GM21526 (cell line): ENCODE data around the gene NOXA1.

Experiments
- ATAC-seq: cut with Tn5 transposase; IDR thresholded peaks from one replicate; pipeline ENCODE4 v1.9.1; 2021; ENCODE audit warnings: moderate library complexity; ENCODE audit not compliant: unreplicated experiment, low FRiP score

Gene NOXA1

DNA sequence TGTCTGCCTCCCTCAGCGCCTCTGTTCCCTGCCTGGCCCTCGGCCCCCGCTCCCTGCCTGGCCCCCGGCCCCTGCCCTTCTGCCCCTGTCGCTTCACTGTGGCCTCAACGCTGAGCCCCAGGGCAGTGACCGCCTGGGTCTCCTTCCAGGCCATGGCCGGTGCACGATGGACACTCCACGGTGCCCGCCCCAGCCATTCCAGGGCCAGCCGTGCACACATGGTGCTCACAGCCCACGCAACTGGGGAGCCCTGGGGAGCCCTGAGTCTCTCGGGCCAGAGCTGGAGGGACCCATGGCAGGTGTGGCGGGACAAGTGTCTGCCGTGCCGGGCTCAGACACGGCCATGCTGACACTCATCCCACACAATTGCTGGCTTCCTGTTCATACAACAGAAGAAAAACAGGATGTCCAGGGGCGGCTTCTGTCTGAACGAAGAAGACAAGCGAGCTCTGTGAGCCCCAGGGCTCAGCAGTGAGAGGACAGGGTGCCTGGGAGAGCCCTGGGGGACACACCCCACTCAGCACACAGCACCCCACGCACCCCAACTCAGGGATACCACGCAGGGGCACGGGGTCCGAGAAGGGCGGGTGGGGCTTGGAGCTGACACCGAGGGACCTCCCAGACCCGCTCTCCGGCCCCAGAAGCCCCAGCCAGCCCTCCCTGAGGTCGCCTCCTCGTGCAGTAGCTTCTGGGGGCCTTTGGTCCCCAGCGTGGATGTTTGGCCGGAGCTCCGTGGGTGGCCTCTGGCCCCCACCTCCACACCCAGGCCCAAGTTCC, 35.9 kb upstream of the NOXA1 start:
- no peak for ATAC-seq

DNA sequence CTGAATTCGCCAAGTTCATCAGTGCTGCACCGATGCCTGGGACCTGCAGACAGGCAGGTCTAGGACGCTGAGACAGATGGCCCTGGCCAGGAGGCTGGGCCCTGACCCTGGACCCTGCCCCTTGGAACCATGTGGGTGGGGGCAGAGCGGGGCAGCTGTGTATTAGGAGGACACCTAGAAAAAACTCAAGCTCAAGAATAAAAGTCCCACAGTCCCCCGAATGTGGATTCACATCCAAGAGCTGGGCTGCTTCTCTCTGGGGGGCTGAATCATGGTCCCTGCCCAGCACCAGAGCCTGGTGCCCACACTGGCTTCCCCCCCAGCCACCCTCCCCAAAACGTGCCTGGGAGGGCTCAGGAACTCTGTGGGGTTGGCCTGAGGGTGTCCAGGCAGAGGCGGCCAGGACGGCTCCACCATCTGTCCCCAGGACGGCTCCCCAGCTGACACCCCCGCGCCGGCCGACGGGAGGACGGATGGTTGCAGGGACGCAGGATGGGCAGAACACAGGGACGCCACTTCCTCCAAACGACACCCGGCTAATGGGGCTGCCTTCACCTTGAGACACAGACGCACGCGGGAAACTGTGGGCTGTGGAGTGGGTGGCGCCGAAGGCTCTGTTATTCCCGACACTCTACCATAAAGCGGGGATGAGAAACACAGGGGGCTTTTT, 35.2 kb upstream of the NOXA1 start:
- ATAC-seq, result no peak

DNA sequence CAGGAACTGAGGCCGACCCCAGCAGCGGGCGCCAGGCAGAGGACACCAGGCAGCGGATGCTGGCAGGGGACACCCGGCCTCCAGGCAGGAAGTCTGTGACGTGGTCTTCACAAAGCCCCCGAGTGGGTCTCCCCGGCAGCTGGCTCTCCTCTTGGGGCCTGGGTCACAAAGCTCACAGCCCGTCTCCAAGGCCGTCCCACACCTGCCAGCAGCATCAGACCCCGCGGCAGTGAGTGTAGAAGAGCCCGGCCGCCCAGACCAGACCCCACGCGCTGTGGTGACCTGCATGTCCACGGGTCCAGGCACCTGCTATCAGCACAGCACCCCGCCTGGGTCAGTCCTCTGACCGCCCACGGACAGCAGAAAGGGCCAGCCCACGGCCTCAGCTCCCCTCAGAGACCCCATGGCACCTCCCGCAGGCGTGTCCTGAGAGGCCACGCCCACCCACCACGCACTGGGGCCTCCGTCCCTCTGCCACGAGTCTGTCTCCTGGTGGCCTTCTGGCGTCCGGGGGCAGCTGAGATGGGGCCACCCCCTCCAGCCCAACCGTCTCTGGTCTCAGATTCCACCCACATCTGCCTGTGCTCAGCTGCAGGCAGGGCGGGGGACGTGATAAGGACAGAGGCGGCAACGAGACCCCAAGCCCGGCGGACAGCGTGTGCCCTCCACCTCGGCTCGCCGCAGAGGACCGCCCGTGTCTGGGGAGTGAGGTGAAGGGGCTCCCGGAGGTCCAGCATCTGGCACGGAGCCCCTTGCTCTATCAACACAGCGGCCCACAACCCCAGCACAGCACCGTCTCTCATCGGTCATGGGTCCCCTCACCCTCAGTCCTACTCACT, 34.4 kb upstream of the NOXA1 start:
- ATAC-seq, result no peak

DNA sequence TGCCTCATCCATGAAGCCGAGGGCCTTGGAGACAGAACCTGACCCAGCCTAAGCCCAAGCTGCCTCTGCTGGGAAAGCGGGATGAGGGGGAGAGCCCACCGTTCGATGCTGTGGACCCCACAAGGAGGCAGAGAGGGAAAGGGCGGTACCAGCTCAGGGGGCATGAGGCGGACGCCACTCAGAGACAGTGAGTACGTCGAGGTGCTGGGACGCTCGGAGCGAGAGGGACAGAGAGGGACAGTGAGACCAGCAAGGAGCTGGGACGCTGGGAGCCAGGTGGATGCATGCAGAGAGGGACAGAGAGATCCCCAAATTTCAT, 33.8 kb upstream of the NOXA1 start:
- ATAC-seq, result no peak

DNA sequence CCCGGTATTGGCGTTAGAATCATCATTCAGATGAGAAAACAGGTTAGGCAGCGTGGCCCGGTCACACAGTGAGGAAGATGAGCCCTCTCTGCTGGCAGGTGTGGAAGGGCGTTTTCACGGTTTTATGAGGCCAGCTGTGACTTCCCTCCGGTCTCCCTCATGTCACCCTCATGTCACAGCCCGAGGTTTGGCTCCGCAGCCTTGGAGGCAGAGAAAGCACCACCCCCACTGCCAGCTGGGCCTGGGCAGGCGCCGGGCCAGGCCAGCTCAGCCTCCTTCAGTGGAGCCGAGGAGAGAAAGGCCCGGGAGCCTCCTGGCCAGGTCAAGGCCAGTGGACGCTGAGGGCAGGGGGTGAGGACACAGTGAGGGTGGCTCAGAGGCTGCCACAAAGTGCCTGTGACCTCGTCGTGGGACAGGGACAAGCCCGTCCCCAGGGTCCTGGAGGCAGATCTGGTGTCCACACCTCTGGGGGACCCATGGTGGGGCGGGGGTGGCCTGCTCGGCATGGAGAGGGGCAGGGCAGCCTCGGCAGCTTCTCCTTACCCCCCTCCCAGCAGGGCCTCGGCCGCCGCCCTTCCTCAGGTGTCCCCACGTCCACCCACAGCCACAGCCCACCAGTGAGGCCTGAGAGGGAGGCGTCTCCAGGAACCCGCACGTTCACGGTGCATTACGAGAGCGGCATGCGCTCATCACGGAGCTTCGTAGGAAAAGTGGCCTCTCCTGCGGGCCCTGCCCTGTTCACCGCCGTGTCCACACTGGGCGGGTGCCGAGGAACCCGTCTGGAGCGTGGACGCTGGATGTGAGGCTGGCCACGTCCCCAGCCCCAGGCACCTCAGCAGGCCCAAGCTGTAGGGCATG, 32.4 kb upstream of the NOXA1 start:
- no peak for ATAC-seq

DNA sequence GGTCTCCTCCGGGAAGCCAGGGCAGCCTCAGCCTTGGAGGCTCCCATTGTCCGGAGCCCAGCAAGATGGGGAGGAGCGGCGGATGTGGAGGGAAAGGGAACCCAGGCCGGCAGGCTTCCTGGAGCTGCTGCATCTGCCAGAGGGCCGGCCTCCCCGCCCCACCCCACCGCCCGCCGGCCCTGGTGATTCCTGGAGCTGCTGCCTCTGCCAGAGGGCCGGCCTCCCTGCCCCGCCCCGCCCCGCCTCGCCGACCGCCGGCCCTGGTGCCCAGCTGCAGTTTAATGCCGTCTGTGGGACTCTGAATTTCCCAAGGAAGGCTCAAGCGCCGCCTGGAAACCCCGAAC, 31.8 kb upstream of the NOXA1 start:
- ATAC-seq, result no peak

DNA sequence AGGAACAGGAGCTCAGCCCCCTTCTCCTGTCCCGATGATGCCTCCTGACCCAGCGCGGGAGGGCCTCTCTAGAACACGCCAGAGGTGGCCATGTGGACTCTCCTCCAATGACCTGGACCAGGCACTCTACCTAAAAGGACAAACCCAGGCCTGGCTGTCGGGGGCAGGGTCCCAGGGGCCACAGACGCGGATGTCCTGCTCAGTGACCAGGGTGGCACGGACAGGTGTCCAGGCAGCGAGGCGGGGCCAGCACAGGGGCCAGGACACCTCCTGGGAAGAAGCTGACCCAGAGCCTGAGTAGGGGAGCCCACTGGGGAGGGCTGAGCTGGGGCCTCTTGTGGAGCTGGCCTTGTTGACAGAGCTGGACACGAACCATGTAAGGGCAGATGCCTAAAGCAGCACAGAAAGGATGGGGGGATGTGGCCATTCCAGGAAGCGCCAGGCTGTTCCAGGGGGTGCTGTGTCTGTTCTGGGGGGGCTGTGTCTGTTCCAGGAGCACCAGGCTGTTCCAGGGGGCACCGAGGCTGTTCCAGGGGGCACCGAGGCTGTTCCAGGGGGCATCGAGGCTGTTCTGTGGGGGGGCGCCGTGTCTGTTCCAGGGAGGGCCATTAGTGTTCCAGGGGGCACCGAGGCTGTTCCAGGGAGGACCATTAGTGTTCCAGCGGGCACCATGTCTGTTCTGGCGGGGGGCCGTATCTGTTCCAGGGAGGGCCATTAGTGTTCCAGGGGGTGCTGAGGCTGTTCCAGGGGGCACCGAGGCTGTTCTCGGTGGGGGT, 30.8 kb upstream of the NOXA1 start:
- ATAC-seq, result no peak

DNA sequence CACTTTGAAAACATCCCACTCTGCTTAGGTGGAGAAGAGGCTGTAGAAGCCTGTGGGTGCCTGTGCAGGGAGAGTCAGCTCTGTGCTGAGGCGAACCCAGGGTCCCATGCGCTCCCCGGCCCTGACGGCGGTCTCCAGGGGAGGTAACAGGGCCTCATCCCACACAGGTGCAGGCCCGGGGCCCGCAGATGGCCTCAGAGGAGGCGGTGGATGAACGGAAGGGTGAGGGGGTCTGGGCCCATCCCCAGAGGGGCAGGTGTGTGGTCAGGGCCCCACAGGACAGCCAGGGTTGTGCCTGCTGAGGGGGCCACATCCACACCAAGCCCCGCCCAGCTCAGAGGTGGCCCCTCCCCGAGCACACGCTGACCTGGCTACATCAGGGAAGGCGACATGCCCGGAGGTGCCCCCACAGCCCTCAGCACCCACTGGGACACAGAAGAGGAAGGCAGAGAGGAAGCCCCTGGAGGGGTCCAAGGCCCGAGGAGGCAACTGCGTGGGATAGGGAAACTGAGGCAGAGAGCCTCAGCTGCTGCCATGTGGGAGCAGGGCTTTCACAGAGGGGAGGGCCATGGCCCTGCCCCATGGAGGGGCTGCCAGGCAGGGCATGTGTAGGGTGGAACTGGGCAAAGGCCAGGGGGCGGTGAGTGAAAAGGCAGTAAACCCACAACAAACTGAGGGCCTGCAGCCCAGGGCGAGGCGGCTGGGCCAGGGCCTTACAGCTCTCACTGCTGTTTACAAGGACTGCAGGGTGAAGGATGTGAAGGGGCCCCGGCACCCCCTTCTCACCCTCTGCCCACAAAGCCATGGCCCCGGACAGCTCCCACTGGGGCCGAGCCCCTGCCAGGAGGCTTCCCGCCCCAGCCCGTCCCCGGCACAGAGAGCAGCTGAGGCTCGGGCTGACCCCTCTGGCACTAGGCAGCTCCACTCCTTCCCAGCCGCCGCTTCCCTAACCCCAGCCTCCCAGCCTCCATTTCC, 29.7 kb upstream of the NOXA1 start:
- no peak for ATAC-seq

DNA sequence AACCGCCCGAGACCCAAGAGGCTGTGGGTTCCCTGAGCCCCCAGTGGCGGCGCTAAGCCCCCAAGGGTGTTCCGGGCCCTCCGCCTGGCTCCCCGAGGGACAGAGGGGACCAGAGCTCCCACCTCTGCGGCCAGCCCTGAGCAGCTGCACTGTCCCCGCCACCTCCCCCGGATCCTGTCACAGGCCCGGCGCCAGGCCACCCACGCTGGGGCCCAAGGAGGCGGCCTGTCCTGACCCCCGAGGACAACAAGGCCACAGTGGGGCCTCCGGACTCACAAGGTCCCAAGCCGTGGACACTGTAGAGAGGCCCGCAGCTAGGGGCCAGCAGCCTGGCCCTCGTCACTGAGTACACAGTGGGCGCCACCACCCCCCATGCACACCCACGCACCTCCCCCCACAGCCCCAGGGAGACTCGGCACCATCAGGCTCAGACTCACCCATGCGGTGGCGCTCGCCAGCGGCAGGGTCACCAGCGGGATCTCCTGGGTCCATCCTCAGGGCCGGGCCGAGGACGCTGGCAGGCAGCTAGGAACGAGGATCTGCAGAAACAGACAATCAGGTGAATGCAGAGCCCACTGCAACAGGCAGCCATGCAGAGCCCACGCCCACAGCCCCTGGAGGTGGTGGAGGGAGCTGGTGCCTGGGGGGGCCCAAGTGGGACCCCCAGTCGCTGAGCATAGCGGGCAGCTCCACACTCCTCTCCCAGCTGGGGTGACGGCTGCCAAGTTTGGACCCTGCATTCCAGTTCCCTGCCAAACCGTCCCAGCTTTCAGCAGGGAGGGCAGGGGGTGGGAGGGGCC, 28.1 kb upstream of the NOXA1 start:
- no peak for ATAC-seq

DNA sequence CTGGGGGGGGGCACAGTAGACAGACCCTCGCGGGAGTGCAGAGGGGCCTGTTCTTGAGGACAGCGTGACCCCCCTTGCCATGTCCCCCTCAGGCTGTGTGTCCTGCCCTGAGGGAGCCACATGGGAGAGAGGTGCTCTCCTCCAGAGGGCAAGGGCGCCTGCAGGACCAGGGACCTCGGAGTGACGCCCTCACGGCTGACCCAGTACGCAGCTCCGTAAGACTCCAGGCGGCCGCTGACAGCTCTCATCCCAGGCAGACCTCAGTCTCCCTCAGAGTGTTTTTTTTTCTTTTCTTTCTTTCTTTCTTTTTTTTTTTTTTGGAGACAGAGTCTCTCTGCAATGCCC, 27.6 kb upstream of the NOXA1 start:
- ATAC-seq, result no peak

DNA sequence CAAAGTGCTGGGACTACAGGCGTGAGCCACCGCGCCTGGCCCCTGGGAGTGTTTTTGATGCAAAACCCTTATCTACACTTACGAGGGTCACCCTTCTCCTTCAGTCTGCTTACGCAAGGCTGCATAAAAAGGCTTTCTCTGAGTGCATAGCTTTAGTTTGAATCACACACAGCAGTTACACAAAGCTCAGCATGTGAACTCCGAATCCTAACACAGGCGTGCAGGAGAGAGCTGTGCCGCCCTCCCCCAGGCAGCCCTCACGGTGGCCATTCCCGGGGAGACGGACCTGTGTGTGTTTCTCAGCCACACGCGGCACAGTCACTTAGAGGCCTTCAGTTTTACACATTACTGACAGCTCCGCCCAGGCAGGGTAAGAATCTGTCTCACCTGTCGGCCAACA, 27.0 kb upstream of the NOXA1 start:
- no peak for ATAC-seq

DNA sequence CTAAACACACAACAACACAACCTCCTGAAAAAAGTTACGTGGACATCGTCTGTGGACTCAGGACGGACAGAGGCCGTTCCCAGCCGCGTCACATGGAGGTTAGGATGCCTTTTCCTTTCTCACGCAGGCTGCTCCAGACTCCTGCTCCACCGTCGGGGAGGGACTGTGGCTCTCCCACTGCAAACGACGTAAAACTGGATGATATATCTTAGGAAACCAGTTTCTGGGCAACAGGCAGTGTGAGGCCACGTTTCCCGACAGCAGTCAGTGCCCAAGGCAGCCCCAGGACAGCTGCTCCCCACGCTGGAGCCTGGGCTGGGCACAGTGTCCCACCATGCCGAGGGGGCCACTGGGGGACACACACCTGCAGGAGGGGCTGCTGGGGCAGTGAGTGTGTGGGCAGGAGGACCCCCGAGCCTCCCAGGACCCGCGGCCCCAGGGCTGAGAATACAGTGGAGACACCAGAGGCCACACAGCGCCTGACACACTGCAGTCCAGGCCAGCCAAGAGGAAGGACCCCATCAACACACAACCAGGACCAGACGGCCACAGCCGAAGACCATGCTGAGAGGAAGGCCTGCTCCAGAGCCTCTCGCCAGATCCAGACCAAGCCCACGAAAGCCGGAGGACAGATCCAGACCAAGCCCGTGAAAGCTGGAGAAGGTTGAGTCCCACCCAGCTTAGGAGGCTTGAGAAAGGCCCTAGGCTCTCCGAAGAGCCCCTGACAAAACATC, 26.4 kb upstream of the NOXA1 start:
- ATAC-seq, result no peak

DNA sequence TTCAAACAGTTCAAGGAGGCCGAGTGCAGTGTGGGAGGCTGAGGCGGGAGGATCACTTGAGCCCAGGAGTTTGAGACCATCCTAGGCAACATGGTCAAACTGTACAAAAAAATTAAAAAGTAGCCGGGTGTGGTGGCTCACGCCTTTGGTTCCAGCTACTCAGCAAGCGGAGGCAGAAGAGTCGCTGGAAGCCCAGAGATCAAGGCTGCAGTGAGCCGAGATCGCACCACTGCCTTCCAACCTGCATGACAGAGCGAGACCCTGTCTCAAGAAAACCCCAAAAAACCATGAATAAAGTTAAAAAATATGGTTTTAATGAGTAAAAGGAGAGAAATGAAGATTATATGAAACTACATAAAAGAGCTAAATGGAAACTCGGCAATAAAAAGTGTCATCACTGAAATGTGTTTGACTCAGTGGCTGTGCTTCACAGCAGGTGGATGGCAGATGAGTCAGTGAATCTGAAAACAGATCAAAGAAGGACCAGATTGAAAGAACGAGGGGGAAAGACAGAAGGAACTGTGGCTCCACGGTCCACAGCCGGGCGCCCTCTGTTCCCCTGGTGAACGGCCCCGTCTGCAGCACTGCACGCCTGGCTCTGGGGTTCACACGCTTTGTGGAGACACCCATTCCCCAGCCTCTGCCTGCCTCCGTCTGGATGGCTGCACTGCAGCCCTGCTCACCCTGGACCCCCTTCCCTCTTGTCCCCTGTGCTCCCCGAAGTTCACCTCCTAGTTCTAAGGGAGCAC, 25.3 kb upstream of the NOXA1 start:
- ATAC-seq, result no peak

DNA sequence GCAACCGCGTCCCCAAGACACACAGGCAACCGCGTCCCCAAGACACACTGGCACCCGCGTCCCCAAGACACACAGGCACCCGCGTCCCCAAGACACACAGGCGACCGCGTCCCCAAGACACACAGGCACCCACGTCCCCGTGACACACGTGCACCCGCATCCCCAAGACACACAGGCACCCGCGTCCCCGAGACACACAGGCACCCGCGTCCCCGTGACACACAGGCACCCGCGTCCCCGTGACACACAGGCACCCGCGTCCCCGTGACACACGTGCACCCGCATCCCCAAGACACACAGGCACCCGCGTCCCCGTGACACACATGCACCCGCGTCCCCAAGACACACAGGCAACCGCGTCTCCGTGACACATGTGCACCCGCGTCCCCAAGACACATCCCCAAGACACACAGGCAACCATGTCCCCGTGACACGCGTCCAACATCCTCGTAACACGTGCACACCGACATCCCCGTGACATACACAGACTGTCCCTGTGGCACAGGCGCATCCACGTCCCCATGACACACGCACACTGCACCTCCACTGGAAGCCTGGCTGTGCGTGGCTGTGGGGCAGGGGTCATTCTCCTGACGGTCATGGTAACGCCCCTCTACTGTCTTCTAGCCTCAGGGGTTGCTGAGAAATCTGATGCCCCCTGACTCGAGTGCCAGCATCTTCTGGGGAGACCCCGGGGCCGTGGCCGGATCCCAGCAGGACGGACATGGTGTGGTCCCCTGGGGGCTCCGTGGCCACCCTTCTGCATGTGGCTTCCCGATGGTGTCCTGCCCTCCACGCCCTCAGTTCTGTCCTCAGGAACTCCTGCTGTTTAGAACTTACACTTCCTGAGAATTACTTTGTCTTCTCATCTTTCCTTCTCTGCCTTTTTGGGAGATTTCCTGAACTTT, 24.4 kb upstream of the NOXA1 start:
- no peak for ATAC-seq

DNA sequence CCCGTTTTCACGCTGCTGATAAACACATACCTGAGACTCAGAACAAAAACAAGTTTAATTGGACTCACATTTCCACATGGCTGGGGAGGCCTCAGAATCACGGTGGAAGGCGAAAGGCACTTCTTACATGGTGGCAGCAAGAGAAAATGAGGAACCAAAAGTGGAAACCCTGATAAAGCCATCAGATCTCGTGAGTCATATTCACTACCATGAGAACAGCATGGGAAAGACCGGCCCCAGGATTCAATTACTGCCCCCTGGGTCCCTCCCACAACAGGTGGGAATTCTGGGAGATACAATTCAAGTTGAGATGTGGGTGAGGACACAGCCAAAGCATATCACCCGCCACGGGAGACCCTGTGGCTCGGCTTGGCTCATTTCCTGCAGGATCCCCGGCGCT, 20.4 kb upstream of the NOXA1 start:
- no peak for ATAC-seq

DNA sequence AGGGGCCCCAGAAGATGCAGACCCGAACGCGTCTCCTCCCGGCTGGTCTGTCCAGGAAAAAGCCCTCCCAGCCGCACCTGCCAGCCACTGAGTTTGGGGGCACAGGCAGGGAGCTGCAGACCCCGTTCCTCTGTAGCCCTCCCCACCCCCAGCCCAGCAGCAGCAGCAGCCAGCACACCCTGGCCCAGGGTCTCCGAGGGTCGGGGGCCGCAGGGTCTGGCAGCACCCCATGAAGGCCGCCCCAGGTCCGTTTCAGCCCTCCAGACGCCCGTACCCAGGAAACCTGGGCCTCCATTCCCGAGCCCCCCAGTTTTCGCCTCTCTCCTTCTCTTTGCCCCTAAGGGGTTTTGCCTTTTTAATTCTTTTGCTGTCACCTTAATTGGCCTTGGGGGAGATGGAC, 19.9 kb upstream of the NOXA1 start:
- no peak for ATAC-seq
